ENCODE data around the gene ST3GAL3.

Gene ST3GAL3

GRCh38 chr1:43914576-43915525 is 207.5 kb downstream of the ST3GAL3 start:
- no peak for DNase-seq (ENCODE audit: low read depth)

GRCh38 chr1:43919906-43920305 is 212.6 kb downstream of the ST3GAL3 start:
- no peak for DNase-seq (ENCODE audit: low read depth)

GRCh38 chr1:43921022-43921421 is 213.7 kb downstream of the ST3GAL3 start:
- DNase-seq (ENCODE audit: low read depth) = no peak

GRCh38 chr1:43924516-43924915 is 217.2 kb downstream of the ST3GAL3 start:
- no peak for DNase-seq (ENCODE audit: low read depth)

GRCh38 chr1:43925846-43926245 is 218.5 kb downstream of the ST3GAL3 start:
- no peak for DNase-seq (ENCODE audit: low read depth)

- DNase-seq (ENCODE audit: low read depth) = no peak
Observed at GRCh38 chr1:43930168-43930948, 223.0 kb downstream of the ST3GAL3 start.

GRCh38 chr1:43930949-43931275 is 223.6 kb downstream of the ST3GAL3 start:
- DNase-seq (ENCODE audit: low read depth) = no peak

- no peak for DNase-seq (ENCODE audit: low read depth)
Observed at GRCh38 chr1:43931711-43932660, 224.7 kb downstream of the ST3GAL3 start.

GRCh38 chr1:43932786-43933385 is 225.6 kb downstream of the ST3GAL3 start:
- DNase-seq (ENCODE audit: low read depth) = no peak

- DNase-seq (ENCODE audit: low read depth) = no peak
Observed at GRCh38 chr1:43933386-43934100, 226.2 kb downstream of the ST3GAL3 start, which contains the start of gene ARTN. TSS of gene ARTN (plus strand) at chr1:43933801. CDS start at chr1:43935657, 1,856 bp downstream.

GRCh38 chr1:43934101-43934985 is 227.0 kb downstream of the ST3GAL3 start:
- DNase-seq (ENCODE audit: low read depth) = peak; percentile 23

- no peak for DNase-seq (ENCODE audit: low read depth)
Observed at GRCh38 chr1:43934986-43935324, 227.6 kb downstream of the ST3GAL3 start.

- DNase-seq (ENCODE audit: low read depth) = no peak
Observed at GRCh38 chr1:43935711-43936427, 228.5 kb downstream of the ST3GAL3 start.

- no peak for DNase-seq (ENCODE audit: low read depth)
Observed at GRCh38 chr1:43936431-43937151, 229.3 kb downstream of the ST3GAL3 start.

- DNase-seq (ENCODE audit: low read depth) = no peak
Observed at GRCh38 chr1:43937179-43937865, 230.0 kb downstream of the ST3GAL3 start.

- no peak for DNase-seq (ENCODE audit: low read depth)
Observed at GRCh38 chr1:43938383-43938782, 231.0 kb downstream of the ST3GAL3 start.

- no peak for DNase-seq (ENCODE audit: low read depth)
Observed at GRCh38 chr1:43938892-43939587, 231.7 kb downstream of the ST3GAL3 start.
